Neuronal stem cell (in vitro differentiated cells): ENCODE measurements around the gene POLRMT.

Experiments
- DNase-seq: peaks from one replicate; pipeline ENCODE4 v3.0.0-alpha.2; 2013; ENCODE audit warnings: low spot score
- H2AFZ ChIP-seq: one replicate; pipeline ENCODE4 v1.6.1; 2013; ENCODE audit warnings: mild to moderate bottlenecking, low read length, inconsistent platforms
- H2AK5ac ChIP-seq: 2 replicates; pipeline ENCODE4 v1.6.1; 2013; ENCODE audit warnings: low read depth, mild to moderate bottlenecking, inconsistent platforms, low read length, moderate library complexity, mixed read lengths
- H2BK120ac ChIP-seq: 2 replicates; pipeline ENCODE4 v1.6.1; 2013; ENCODE audit warnings: low read depth, mild to moderate bottlenecking, inconsistent platforms, low read length, moderate library complexity, mixed read lengths
- H2BK12ac ChIP-seq: one replicate; pipeline ENCODE4 v1.6.1; 2013; ENCODE audit warnings: low read length, inconsistent platforms
- H2BK15ac ChIP-seq: 2 replicates; pipeline ENCODE4 v1.6.1; 2013; ENCODE audit warnings: mild to moderate bottlenecking, low read length, inconsistent platforms, mixed read lengths
- H2BK5ac ChIP-seq: one replicate; pipeline ENCODE4 v1.6.1; 2013; ENCODE audit warnings: inconsistent platforms, mild to moderate bottlenecking, low read length, moderate library complexity
- H3K14ac ChIP-seq: one replicate; pipeline ENCODE4 v1.6.1; 2013; ENCODE audit warnings: low read length, inconsistent platforms
- H3K18ac ChIP-seq: 2 replicates; pipeline ENCODE4 v1.6.1; 2013; ENCODE audit warnings: low read length, inconsistent platforms
- H3K23ac ChIP-seq: 2 replicates; pipeline ENCODE4 v1.6.1; 2013; ENCODE audit warnings: low read depth, mild to moderate bottlenecking, mixed read lengths, low read length, inconsistent platforms; ENCODE audit not compliant: poor library complexity
- H3K27ac ChIP-seq: replicated peaks from 3 replicates; pipeline ENCODE4 v1.5.1; 2013; ENCODE audit warnings: low read length, inconsistent platforms
- H3K27me3 ChIP-seq, 3 experiments: 2 replicates each; pipeline ENCODE4 v1.6.1; 2013; ENCODE audit warnings: low read length in 3 of 3, mild to moderate bottlenecking in 2 of 3, inconsistent platforms in 1 of 3, low read depth in 1 of 3, mixed read lengths in 1 of 3, moderate library complexity in 1 of 3; ENCODE audit not compliant: control insufficient read depth in 3 of 3, insufficient read depth in 3 of 3
- H3K36me3 ChIP-seq, 2 donors: replicated peaks in 1 of 2; 2 replicates each; pipeline ENCODE4 v1.6.1; 2013; ENCODE audit warnings: low read length in 2 of 2; ENCODE audit not compliant: control insufficient read depth in 2 of 2, insufficient read depth in 2 of 2
- H3K4ac ChIP-seq: 2 replicates; pipeline ENCODE4 v1.6.1; 2013; ENCODE audit warnings: inconsistent platforms, mild to moderate bottlenecking, low read length, moderate library complexity
- H3K4me1 ChIP-seq, 2 donors: 1 replicate in 1 of 2; 2 replicates in 1 of 2; pipeline ENCODE4 v1.6.1; 2013; ENCODE audit warnings: low read length in 2 of 2, low read depth in 1 of 2; ENCODE audit not compliant: control insufficient read depth in 2 of 2, insufficient read depth in 1 of 2
- H3K4me2 ChIP-seq: one replicate; pipeline ENCODE4 v1.6.1; 2013; ENCODE audit warnings: mild to moderate bottlenecking, low read length, inconsistent platforms; ENCODE audit not compliant: insufficient read depth, poor library complexity, severe bottlenecking
- H3K4me3 ChIP-seq, 2 donors: 2 replicates each; pipeline ENCODE4 v1.5.1; 2013; ENCODE audit warnings: low read length in 2 of 2, mild to moderate bottlenecking in 2 of 2, inconsistent platforms in 1 of 2, moderate library complexity in 1 of 2
- H3K79me1 ChIP-seq: one replicate; pipeline ENCODE4 v1.6.1; 2013; ENCODE audit warnings: low read depth, mild to moderate bottlenecking, inconsistent platforms, low read length, moderate library complexity
- H3K9ac ChIP-seq: one replicate; pipeline ENCODE4 v1.6.1; 2013; ENCODE audit warnings: mild to moderate bottlenecking, low read depth, low read length, inconsistent platforms; ENCODE audit not compliant: poor library complexity
- H3K9me3 ChIP-seq, 2 donors: replicated peaks in 1 of 2; 2 replicates each; pipeline versions ENCODE3 to v1.6.1; 2013; ENCODE audit warnings: low read length in 2 of 2, mild to moderate bottlenecking in 2 of 2, inconsistent platforms in 1 of 2, low read depth in 1 of 2, mixed read lengths in 1 of 2, moderate library complexity in 1 of 2; ENCODE audit not compliant: control insufficient read depth in 2 of 2, insufficient read depth in 1 of 2
- H4K8ac ChIP-seq: one replicate; pipeline ENCODE4 v1.6.1; 2013; ENCODE audit warnings: low read depth, mild to moderate bottlenecking, inconsistent platforms, low read length, moderate library complexity
- H4K91ac ChIP-seq: one replicate; pipeline ENCODE4 v1.6.1; 2013; ENCODE audit warnings: low read length, low read depth, mild to moderate bottlenecking, inconsistent platforms; ENCODE audit not compliant: poor library complexity
- WGBS, 2 donors: extraction: QIAGEN DNeasy Blood & Tissue Kit; methylation state at CpG; one replicate each; pipeline ENCODE4 v1.1.7; 2013; ENCODE audit warnings: missing lambda C conversion rate in 2 of 2, mixed read lengths in 1 of 2; ENCODE audit not compliant: insufficient read length in 2 of 2, insufficient replicate concordance in 1 of 2; ENCODE audit errors: extremely low coverage in 2 of 2; 5-methylcytosine and 5-hydroxymethylcytosine counted together

The POLRMT gene

DNA sequence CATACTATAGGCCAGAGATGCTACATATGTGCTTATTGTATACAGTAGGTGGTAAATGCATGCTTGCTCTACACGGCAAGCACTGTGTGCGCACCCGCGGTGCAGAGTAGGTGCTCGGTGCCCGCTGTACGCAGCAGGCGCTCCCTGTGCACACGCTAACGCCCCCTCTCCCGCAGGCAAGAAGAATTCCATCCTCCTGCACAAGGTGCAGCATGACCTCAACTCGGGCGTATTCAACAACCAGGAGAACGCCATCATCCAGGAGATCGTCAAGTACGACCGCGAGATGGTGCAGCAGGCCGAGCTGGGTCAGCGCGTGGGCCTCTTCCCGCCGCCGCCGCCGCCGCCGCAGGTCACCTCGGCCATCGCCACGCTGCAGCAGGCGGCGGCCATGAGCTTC is 17.7 kb downstream of the POLRMT start:
- Histone ChIP-seq H3K4me1 (peaks cover 0 to 5% of the 10 kb centered on the region in 2 donors), H2AK5ac (no peak overlapping the region), H2BK15ac (no peak overlapping the region), H3K23ac (no peak overlapping the region), H3K79me1 (no peaks in the 10 kb centered on the region), H3K9ac (peak overlapping the region; percentile 44), H3K36me3 (peaks cover 34 to 41% of the 10 kb centered on the region in 2 donors), H3K4me3 (no peak overlapping the region), H3K4me2 (no peak overlapping the region), H2AFZ (no peak overlapping the region), H4K8ac (no peak overlapping the region), H3K9me3 (peaks cover 0 to 2% of the 10 kb centered on the region in 2 donors), H2BK5ac (no peak overlapping the region), H2BK12ac (no peak overlapping the region), H3K27ac (no peak overlapping the region), H4K91ac (no peak overlapping the region), H3K18ac (no peak overlapping the region), H2BK120ac (no peak overlapping the region), H3K4ac (no peak overlapping the region), H3K14ac (peak overlapping the region; percentile 82), H3K27me3 (no peaks in the 10 kb centered on the region)
- no peak for DNase-seq
- no CpG with 5 or more reads among the region's 33 CpGs for WGBS, 2 donors

- Histone ChIP-seq H3K4me2 (no peak overlapping the region), H2BK12ac (no peak overlapping the region), H3K4ac (no peak overlapping the region), H3K36me3 (peaks cover 25 to 34% of the 10 kb centered on the region in 2 donors), H3K9me3 (peaks cover 0 to 2% of the 10 kb centered on the region in 2 donors), H3K18ac (no peak overlapping the region), H3K27me3 (no peaks in the 10 kb centered on the region), H2BK15ac (no peak overlapping the region), H2AK5ac (no peak overlapping the region), H2BK5ac (no peak overlapping the region), H3K4me3 (no peak overlapping the region), H3K27ac (no peak overlapping the region), H4K8ac (no peak overlapping the region), H2BK120ac (no peak overlapping the region), H2AFZ (no peak overlapping the region), H3K79me1 (no peaks in the 10 kb centered on the region), H3K4me1 (peaks cover 0 to 5% of the 10 kb centered on the region in 2 donors), H3K23ac (no peak overlapping the region), H3K9ac (no peak overlapping the region), H4K91ac (no peak overlapping the region), H3K14ac (no peak overlapping the region)
- WGBS, 2 donors = no CpG with 5 or more reads among the region's 54 CpGs
- no peak for DNase-seq
These were observed 19.4 kb downstream of the POLRMT start for GRCh38 chr19:613732-614567.

DNA sequence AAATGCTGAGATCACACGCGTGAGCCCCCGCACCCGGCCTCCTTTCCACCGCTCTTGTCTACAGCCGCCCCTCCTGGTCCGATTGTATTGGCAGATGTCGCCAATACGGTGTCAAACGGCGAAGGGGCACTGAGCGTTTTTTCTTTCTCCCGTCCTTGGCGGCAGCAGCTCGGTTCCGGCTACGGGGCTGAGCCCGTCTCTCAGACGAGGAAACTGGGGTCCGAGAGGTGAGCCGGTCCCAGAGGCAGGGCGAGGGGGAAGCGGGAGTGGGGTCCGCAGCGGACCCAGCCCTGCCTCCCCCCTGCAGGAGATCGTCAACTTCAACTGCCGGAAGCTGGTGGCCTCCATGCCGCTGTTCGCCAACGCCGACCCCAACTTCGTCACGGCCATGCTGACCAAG is 20.4 kb downstream of the POLRMT start:
- Histone ChIP-seq H2BK5ac (no peak overlapping the region), H3K79me1 (no peaks in the 10 kb centered on the region), H3K23ac (no peak overlapping the region), H3K9ac (no peak overlapping the region), H2AFZ (no peak overlapping the region), H2BK120ac (no peak overlapping the region), H3K9me3 (peaks cover 0 to 2% of the 10 kb centered on the region in 2 donors), H3K4ac (no peak overlapping the region), H4K91ac (no peak overlapping the region), H3K18ac (no peak overlapping the region), H2AK5ac (no peak overlapping the region), H3K4me3 (peak overlapping the region in 1 of 2 donors; percentile 46), H4K8ac (no peak overlapping the region), H3K4me1 (peaks cover 0 to 5% of the 10 kb centered on the region in 2 donors), H2BK12ac (no peak overlapping the region), H3K36me3 (peaks cover 17 to 25% of the 10 kb centered on the region in 2 donors), H3K14ac (no peak overlapping the region), H3K27ac (no peak overlapping the region), H3K27me3 (no peaks in the 10 kb centered on the region), H3K4me2 (no peak overlapping the region), H2BK15ac (no peak overlapping the region)
- no CpG with 5 or more reads among the region's 33 CpGs for WGBS, 2 donors
- DNase-seq = no peak

- DNase-seq = no peak
- Histone ChIP-seq H2AFZ (no peak overlapping the region), H2BK12ac (no peak overlapping the region), H3K79me1 (no peaks in the 10 kb centered on the region), H4K91ac (no peak overlapping the region), H3K9me3 (peaks cover 0 to 2% of the 10 kb centered on the region in 2 donors), H2BK120ac (no peak overlapping the region), H4K8ac (no peak overlapping the region), H3K36me3 (peaks cover 12 to 17% of the 10 kb centered on the region in 2 donors), H3K4me2 (no peak overlapping the region), H3K27ac (no peak overlapping the region), H3K23ac (no peak overlapping the region), H3K9ac (no peak overlapping the region), H3K4me1 (peaks cover 0 to 5% of the 10 kb centered on the region in 2 donors), H2BK15ac (no peak overlapping the region), H3K4me3 (no peak overlapping the region), H2AK5ac (peak overlapping the region; percentile 21), H3K4ac (no peak overlapping the region), H3K14ac (no peak overlapping the region), H3K27me3 (no peaks in the 10 kb centered on the region), H3K18ac (no peak overlapping the region), H2BK5ac (no peak overlapping the region)
- no CpG with 5 or more reads among the region's 13 CpGs for WGBS, 2 donors
These were observed 21.9 kb downstream of the POLRMT start for GRCh38 chr19:611481-611868.
